Loucy (cell line): ENCODE measurements around the gene NT5DC4.

Source experiments
- CTCF ChIP-seq: fragments of 200-600 bp; sonication (generic); conservative IDR thresholded peaks from 2 replicates; pipeline ENCODE4 v1.5.1; 2014; ENCODE audit warnings: mild to moderate bottlenecking, antibody characterized with exemption, low read length
- EZH2phosphoT487 ChIP-seq: fragments of 200-600 bp; IDR thresholded peaks from 2 replicates; pipeline ENCODE4 v1.6.1; 2018; ENCODE audit warnings: antibody characterized with exemption, mild to moderate bottlenecking, moderate library complexity, borderline replicate concordance

DNA sequence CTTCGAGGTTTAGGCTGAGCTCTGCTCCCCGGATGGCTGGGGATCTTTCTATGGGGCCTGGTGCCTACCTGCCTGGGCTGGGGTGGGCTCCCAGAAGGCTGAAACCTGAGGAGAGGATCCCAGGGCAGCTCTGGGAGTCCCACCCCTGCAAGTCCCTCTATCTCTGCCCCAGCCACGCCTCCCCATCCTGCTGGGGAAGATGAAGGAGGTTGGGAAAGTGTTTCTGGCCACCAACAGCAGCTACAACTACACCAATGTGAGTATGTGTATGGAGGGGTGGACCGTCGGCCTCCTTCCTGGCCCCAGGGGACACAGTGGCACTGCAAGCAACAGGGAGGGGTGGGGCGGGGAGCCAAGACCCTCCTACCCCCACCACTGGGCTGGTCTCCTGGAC, 2.7 kb downstream of the NT5DC4 start:
- TF ChIP-seq CTCF (no peak), EZH2phosphoT487 (no peak)
